GM19239 (cell line): ENCODE results near the gene KLK4.
A peak's percentile ranks its signal among the peaks of the same experiment; 100 is the strongest.
"Not testable (repeated sequence)": the region's sequence is repeated elsewhere in the genome, so short reads cannot be mapped to it uniquely, and the experiment has no call there.

Source experiments
- DNase-seq: peaks from one replicate; pipeline ENCODE4 v3.0.0; 2011; ENCODE audit warnings: low spot score; ENCODE audit not compliant: insufficient read length
- FAIRE-seq: peaks from 2 replicates; lab custom pipeline; 2011; peaks lifted over from hg19 to GRCh38; lab: Jason Lieb, UNC

KLK4 gene

GRCh38 chr19:50921426-50922316 is 10.5 kb upstream of the KLK4 start:
- no peak for DNase-seq

GRCh38 chr19:50916069-50916468 is 4.9 kb upstream of the KLK4 start:
- DNase-seq: no peak
- FAIRE-seq: no peak

More at GRCh38 chr19:50921426-50922316, 10.5 kb upstream of the KLK4 start:
- no peak for FAIRE-seq

- DNase-seq (no peak), FAIRE-seq (no peak)
Observed at GRCh38 chr19:50912727-50913716, 1.8 kb upstream of the KLK4 start.

GRCh38 chr19:50912102-50912599 is 956 bp upstream of the KLK4 start:
- no peak for DNase-seq
- FAIRE-seq: no peak

- no peak for FAIRE-seq
Observed at GRCh38 chr19:50910722-50911121, 473 bp downstream of the KLK4 start.

GRCh38 chr19:50909240-50910070 is 1.7 kb downstream of the KLK4 start:
- peak; percentile 71 for FAIRE-seq
- peak; percentile 66 for DNase-seq

More at GRCh38 chr19:50910722-50911121, 473 bp downstream of the KLK4 start:
- no peak for DNase-seq

GRCh38 chr19:50908336-50908735 is 2.9 kb downstream of the KLK4 start:
- no peak for DNase-seq
- no peak for FAIRE-seq

- no peak for FAIRE-seq
Observed at GRCh38 chr19:50906217-50906616, 5.0 kb downstream of the KLK4 start.

GRCh38 chr19:50902640-50903039 is 8.6 kb downstream of the KLK4 start:
- FAIRE-seq (no peak), DNase-seq (no peak)

More at GRCh38 chr19:50906217-50906616, 5.0 kb downstream of the KLK4 start:
- no peak for DNase-seq

- DNase-seq (no peak), FAIRE-seq (no peak)
Observed at GRCh38 chr19:50899569-50899968, 11.6 kb downstream of the KLK4 start.

- FAIRE-seq (peak; percentile 39), DNase-seq (no peak)
Observed at GRCh38 chr19:50898018-50898417, 13.2 kb downstream of the KLK4 start.

GRCh38 chr19:50897612-50898011 is 13.6 kb downstream of the KLK4 start:
- FAIRE-seq: peak; percentile 67

GRCh38 chr19:50897191-50897607 is 14.0 kb downstream of the KLK4 start:
- FAIRE-seq: peak; percentile 76

More at GRCh38 chr19:50897612-50898011, 13.6 kb downstream of the KLK4 start:
- no peak for DNase-seq

GRCh38 chr19:50896591-50897190 is 14.5 kb downstream of the KLK4 start:
- peak; percentile 51 for DNase-seq
- FAIRE-seq: peak; percentile 97

More at GRCh38 chr19:50897191-50897607, 14.0 kb downstream of the KLK4 start:
- DNase-seq: no peak

- DNase-seq, FAIRE-seq: not testable (repeated sequence)
Observed at GRCh38 chr19:50896089-50896590, 15.1 kb downstream of the KLK4 start.

- FAIRE-seq (no peak), DNase-seq (no peak)
Observed at GRCh38 chr19:50894478-50895356, 16.5 kb downstream of the KLK4 start.

- no peak for FAIRE-seq
- no peak for DNase-seq
Observed at GRCh38 chr19:50893047-50893736, 18.0 kb downstream of the KLK4 start.
